Colon (tissue), 2 donors: ENCODE measurements around the gene TMC3.

Experiments
- FAIRE-seq: peaks from 2 replicates; lab custom pipeline; 2012; peaks lifted over from hg19 to GRCh38; lab: Jason Lieb, UNC
- donor health status: control.
- donor health status: control.

TMC3 gene

DNA sequence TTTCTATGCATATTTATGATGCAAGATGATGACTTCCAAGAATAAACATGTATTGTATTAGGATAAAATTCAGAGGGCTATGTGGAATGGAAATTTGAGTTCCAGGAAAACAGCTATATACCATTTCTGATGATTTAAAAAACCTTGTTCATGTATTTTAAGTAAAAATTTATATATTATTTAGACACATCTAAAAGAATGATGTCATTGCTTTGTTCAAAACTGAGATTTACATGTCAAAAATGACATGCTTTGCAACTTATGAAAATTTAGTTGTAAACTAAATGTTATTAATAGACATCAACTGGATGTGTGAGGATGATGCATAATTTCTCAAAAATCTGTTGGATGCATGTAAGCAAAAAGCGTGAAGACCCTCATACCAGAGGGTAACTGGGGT is 52.3 kb downstream of the TMC3 start:
- no peak for FAIRE-seq

DNA sequence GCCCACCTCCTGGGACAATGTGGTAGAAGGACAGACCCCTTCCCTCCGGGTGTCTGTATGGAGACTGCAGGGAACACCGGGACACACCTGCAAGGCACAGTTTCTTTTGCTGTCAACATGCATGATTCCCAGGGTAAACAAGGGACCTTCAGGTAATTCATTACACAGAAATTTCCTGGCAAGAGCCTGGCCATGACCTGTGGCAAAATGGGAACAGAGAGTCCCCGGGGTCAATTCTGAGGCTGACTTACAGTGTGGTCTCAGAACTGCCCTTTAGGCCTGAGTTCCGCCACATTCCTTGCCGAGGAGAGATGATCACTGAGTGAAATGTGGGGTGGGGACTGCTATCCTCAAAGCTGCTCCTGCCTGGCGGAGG is 56.4 kb downstream of the TMC3 start:
- no peak for FAIRE-seq

DNA sequence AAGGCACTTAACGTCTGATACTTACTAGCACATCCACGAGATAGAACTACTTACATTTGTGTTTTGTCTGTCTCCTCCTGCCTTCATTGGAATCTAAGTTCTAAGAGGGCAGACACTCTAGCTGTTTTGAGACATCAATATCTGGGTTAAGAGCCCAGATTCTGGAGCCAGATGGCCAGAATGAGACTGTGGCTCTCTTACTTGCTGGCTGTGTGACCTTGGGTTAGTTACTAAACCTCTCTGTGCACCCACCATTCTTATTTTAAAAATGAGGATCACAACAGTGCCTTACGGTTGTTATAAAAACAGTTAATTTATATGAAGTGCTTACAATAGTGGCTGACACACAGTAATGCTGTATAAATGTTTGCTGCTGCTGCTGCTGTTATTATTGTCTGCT is 57.7 kb downstream of the TMC3 start:
- FAIRE-seq, result no peak

GRCh38 chr15:81315452-81316175 is 58.4 kb downstream of the TMC3 start:
- FAIRE-seq, result no peak

DNA sequence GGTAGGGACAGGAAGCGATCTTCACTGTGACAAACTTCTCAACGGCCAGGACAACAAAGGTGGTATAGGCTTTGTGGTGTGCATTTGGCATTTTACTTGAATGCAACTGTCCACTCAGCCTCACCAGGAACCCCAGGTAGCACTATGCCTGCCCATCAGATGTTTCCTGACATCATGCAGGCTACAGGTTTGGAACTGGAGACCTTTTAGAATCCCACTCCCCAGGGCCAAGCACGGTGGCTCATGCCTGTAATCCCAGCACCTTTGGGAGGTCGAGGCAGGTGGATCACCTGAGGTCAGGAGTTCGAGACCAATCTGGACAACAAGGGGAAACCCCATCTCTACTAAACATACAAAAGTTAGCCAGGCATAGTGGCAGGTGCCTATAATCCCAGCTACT is 59.6 kb downstream of the TMC3 start:
- FAIRE-seq, result no peak

GRCh38 chr15:81313686-81314085 is 60.3 kb downstream of the TMC3 start:
- no peak for FAIRE-seq

DNA sequence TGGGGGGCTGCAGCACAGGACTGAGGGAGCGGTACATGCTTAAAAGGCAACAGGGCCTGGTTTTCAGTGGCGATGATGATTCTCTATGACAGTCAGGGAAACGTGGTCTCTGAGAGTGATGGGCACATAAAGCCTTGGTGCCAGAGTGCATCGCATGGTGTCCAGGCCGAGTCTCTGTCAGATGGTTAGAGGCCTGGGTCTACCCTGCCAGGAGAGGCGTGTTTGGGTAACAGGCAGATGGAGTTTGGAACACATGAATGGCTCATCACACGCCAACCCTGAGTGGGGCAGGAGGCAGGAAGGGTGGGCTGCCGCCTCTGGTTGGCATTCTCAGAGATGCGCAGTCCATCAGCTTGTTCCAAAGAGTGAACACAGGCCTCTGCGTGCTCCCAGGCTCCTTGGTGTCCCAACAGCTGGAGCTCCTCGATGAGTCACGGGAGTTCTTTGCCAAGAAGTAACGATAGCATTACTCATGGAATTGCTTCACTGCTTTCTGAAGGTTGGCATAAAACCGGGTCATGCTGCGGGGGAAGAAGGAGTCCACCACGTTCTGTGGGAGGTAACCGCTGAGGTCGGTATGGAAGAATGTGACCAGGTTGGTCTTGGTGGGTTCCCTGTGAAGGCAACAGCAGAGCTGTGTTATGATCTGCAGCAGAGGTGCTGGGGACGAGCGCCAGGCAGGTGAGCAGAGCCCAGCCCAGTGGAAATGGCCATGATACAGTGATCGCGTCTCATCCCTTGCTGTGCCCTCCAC is 61.0 kb downstream of the TMC3 start:
- FAIRE-seq, result no peak

DNA sequence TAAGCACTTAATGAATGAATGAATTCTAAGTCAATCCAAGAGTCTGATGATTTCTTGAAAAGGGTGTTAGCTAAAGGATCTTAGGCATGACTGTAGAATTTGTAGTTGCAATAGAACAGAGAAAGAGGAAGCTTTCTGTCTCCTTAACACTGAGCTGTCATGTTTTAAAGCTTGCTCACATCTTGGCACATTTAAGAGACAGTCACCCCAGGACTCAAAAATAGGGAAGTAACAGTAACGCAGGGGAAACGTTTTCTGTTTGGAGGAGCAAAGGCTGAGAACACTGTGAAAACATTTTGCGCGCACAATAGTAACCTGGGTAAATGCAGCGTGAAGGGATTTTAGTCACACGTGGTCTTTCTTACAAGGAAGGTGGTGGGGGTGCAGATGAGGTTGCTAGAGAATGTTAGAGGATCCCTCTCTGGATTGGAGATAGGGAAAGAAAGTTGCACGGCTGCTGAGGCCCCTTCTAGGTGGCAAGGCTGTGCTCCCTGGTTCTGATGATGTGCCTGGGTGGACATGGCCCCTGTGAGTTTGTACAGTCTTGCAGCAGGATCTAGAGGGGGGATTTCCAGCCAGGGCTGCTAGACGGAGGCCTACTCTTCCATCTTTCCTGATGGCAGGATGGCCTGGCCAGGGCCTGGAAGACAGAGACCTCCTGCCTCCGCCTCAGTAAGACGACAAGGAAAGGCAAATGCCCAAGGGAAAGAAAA is 62.1 kb downstream of the TMC3 start:
- no peak for FAIRE-seq

DNA sequence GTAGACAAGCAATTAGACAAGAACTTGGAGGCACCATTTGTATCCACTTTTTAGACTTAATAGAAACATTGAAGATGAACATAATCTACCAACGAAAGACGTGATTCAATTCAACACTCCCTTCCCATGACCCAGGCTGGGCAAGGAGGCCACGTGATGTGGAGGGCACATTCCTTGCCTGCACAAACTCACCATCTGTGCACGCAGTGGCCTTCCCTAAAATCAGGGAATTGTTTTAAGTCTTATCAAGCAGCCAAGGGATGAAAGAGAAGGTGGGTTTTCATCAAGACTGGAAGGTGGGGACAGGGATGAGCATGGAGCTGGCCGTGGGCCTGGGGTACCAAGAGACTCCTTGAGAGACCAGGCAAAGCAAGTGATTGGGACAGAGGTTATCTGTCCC is 63.5 kb downstream of the TMC3 start:
- FAIRE-seq, result no peak

- no peak for FAIRE-seq
Observed at GRCh38 chr15:81309647-81310450, 64.2 kb downstream of the TMC3 start.

DNA sequence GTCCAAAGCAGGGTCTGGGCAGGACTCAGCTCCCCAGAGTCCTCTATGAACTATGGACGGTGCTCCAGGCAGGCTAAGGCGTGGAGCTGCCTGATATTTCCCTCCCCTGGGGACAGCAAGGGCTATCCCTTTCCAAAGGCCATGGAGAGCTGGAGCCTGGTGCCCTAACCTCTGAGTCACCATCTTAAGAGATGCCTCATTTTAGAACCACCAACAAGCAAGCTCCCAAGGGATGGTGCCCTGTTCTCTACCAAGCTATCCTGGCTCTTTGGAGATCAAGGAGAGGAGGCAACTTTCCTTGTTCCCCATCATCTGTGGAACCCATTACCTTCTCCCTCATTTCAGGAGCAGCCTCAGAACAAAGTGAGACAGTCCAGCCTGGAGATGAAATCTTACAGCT is 65.8 kb downstream of the TMC3 start:
- FAIRE-seq, result no peak

DNA sequence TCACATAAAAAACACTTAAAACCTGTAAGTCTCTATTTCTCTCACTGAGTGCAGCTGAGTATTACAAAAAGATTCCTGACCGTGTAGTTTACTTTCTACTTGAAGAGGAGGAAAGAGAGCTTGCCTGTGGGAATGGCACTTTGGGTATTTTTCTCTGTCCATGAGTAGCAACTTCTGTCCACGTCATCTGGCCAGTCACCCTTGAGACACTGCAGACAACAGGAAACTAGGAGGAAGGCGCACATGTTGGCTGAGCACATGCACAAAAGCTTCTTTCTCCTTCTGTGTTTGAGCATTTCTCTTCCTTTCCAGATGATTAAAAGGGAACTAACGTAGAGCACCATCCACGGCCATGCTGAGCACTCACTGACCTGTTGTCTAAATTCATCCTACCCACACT is 69.8 kb downstream of the TMC3 start:
- FAIRE-seq, result no peak

- no peak for FAIRE-seq
Observed at GRCh38 chr15:81303244-81304225, 70.5 kb downstream of the TMC3 start.

DNA sequence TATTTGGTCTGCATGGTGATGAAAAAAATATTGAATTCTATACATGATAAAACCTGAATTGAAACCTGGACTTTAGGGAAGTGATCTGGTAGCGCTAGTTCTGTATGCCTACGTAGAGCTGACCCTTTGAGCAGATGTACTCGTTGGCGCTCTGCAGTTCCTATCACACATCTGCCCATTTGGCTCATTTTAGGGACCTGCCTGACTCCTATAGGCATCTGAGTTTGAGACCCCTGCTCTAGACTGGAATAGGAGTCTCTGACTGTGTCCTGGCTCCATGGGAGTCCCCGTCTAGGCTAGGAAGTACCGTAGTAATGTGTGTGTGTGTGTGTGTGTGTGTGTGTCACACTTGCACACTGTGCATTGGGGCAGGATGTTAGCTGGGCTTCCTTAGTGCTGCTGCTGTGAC is 71.3 kb downstream of the TMC3 start:
- FAIRE-seq, result no peak

- FAIRE-seq, result no peak
Observed at GRCh38 chr15:81301815-81302399, 72.1 kb downstream of the TMC3 start.

GRCh38 chr15:81301385-81301784 is 72.6 kb downstream of the TMC3 start:
- FAIRE-seq, result no peak

DNA sequence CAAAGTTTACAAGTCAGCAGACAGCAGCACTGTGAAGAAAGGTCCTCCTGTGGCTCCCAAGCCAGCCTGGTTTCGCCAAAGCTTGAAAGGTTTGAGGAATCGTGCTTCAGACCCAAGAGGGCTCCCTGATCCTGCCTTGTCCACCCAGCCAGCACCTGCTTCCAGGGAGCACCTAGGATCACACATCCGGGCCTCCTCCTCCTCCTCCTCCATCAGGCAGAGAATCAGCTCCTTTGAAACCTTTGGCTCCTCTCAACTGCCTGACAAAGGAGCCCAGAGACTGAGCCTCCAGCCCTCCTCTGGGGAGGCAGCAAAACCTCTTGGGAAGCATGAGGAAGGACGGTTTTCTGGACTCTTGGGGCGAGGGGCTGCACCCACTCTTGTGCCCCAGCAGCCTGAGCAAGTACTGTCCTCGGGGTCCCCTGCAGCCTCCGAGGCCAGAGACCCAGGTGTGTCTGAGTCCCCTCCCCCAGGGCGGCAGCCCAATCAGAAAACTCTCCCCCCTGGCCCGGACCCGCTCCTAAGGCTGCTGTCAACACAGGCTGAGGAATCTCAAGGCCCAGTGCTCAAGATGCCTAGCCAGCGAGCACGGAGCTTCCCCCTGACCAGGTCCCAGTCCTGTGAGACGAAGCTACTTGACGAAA is 74.3 kb downstream of the TMC3 start:
- no peak for FAIRE-seq

- FAIRE-seq, result no peak
Observed at GRCh38 chr15:81299156-81299555, 74.9 kb downstream of the TMC3 start.

- no peak for FAIRE-seq
Observed at GRCh38 chr15:81298611-81299010, 75.4 kb downstream of the TMC3 start.
